Nephron (organoid): ENCODE measurements around the gene DECR2.

Experiments
- H3K27ac Mint-ChIP-seq, 3 experiments: 2 replicates each; pipeline ENCODE4 v1.8.0; 2020; ENCODE audit warnings: mixed read lengths in 3 of 3, mild to moderate bottlenecking in 2 of 3, moderate library complexity in 1 of 3
- H3K27me3 Mint-ChIP-seq: 2 replicates; pipeline ENCODE4 v1.8.0; 2021; ENCODE audit warnings: low read depth, mild to moderate bottlenecking, moderate library complexity, mixed read lengths
- H3K36me3 Mint-ChIP-seq: 2 replicates; pipeline ENCODE4 v1.8.0; 2020; ENCODE audit warnings: low read depth, mixed read lengths
- H3K4me1 Mint-ChIP-seq: 2 replicates; pipeline ENCODE4 v1.8.0; 2020; ENCODE audit warnings: mixed read lengths
- H3K4me3 Mint-ChIP-seq, 3 experiments: 2 replicates each; pipeline ENCODE4 v1.8.0; 2020; ENCODE audit warnings: mild to moderate bottlenecking in 3 of 3, mixed read lengths in 3 of 3, moderate library complexity in 2 of 3
- H3K9me3 Mint-ChIP-seq: 2 replicates; pipeline ENCODE4 v1.8.0; 2020; ENCODE audit warnings: mixed read lengths
- TF ChIP-seq, protein P1 (sequence below), 3 experiments: fragments of 200-600 bp; sonication (generic); IDR thresholded peaks; one replicate each; pipeline ENCODE4 v1.5.0; 2021; ENCODE audit warnings: antibody characterized with exemption in 3 of 3; ENCODE audit not compliant: unreplicated experiment in 3 of 3

DECR2 gene

GRCh38 chr16:427250-427649, 25.6 kb downstream of the DECR2 start:
- no peaks in the 10 kb centered on the region for H3K9me3 Mint-ChIP-seq
- TF ChIP-seq, protein P1, sequence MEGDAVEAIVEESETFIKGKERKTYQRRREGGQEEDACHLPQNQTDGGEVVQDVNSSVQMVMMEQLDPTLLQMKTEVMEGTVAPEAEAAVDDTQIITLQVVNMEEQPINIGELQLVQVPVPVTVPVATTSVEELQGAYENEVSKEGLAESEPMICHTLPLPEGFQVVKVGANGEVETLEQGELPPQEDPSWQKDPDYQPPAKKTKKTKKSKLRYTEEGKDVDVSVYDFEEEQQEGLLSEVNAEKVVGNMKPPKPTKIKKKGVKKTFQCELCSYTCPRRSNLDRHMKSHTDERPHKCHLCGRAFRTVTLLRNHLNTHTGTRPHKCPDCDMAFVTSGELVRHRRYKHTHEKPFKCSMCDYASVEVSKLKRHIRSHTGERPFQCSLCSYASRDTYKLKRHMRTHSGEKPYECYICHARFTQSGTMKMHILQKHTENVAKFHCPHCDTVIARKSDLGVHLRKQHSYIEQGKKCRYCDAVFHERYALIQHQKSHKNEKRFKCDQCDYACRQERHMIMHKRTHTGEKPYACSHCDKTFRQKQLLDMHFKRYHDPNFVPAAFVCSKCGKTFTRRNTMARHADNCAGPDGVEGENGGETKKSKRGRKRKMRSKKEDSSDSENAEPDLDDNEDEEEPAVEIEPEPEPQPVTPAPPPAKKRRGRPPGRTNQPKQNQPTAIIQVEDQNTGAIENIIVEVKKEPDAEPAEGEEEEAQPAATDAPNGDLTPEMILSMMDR (IDR thresholded peaks at IDR 0.05; ENCODE audit: unreplicated experiment in 3 of 3): no peak
- H3K36me3 Mint-ChIP-seq: peaks cover 25% of the 10 kb centered on the region
- H3K4me1 Mint-ChIP-seq: peaks cover 37% of the 10 kb centered on the region
- H3K4me3 Mint-ChIP-seq: peak overlapping the region; percentile 90 to 94 (median 93)
- peaks cover 15% of the 10 kb centered on the region for H3K27me3 Mint-ChIP-seq
- H3K27ac Mint-ChIP-seq: peak overlapping the region; percentile 52 to 78 (median 61)

DNA sequence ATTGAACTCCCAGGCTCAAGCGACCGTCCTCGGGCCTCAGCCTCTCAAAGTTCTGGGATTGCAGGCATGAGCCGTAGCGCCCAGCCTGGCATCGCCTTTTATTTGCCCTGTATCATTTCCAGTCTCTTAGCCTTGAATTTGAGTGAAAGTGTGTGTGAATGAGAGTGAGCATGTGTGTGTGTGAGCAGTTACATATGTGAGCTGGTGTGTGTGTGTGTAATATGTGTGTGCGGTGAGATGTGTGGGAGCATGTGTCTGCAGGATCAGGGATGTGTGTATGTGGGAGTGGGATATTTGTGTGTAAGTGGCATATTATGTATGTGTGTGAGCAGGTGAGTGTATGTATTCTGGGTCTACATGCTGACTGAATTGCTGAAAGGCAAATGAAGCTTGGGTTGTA, 29.2 kb downstream of the DECR2 start:
- Mint-ChIP-seq H3K27ac (no peak overlapping the region), H3K36me3 (peaks cover 37% of the 10 kb centered on the region), H3K4me1 (peaks cover 25% of the 10 kb centered on the region), H3K9me3 (no peaks in the 10 kb centered on the region), H3K27me3 (no peaks in the 10 kb centered on the region), H3K4me3 (no peak overlapping the region)
- TF ChIP-seq, protein P1 (IDR thresholded peaks at IDR 0.05; ENCODE audit: unreplicated experiment in 3 of 3): no peak

GRCh38 chr16:440627-441026, 38.9 kb downstream of the DECR2 start:
- peaks cover 31% of the 10 kb centered on the region for H3K36me3 Mint-ChIP-seq
- no peaks in the 10 kb centered on the region for H3K27me3 Mint-ChIP-seq
- H3K9me3 Mint-ChIP-seq: no peaks in the 10 kb centered on the region
- peaks cover 33% of the 10 kb centered on the region for H3K4me1 Mint-ChIP-seq
- TF ChIP-seq, protein P1 (IDR thresholded peaks at IDR 0.05; ENCODE audit: unreplicated experiment in 3 of 3): no peak
- no peak overlapping the region for H3K4me3 Mint-ChIP-seq
- peak overlapping the region in 2 of 3 experiments; percentile 6 to 54 for H3K27ac Mint-ChIP-seq

DNA sequence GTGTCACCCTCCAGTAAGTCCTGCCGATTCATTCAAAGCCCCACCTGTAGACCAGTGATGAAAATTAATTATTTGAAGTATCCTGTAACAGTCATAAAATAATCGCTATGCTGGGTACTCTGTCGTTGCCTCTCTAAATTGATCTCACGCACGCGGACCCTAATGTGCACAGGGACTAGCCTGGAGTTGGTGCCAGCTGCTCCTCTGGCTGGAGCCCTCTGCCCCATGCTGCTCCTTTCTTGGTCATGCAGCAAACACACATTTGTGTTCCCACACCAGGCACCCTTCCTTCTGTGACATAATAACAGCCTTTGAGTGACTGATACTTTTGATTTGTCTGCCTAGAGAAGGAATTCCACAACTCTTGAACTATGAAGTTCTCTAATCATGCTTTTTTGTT, 39.8 kb downstream of the DECR2 start:
- Mint-ChIP-seq H3K4me3 (no peak overlapping the region), H3K4me1 (peaks cover 33% of the 10 kb centered on the region), H3K27me3 (no peaks in the 10 kb centered on the region), H3K27ac (no peak overlapping the region), H3K36me3 (peaks cover 29% of the 10 kb centered on the region), H3K9me3 (no peaks in the 10 kb centered on the region)
- TF ChIP-seq, protein P1 (IDR thresholded peaks at IDR 0.05; ENCODE audit: unreplicated experiment in 3 of 3): no peak

DNA sequence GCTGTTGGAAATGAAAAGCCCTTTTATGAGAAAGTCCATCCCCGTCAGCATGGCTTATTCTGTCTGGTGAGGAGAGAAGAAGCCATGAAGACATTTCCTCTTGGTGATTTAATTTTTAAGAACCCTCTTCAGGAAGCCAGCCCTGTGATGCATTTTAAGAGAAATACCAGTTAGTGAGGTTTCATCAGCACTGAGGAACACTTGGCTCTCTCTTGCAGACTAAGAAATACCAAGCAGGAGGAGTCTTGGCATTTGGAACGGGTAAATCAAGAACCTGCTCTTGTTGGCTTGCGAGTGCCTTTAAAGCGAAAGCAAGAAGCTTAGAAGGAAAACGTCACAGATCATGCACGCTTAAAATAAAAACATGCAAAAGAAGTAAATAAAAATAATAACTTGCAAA, 41.3 kb downstream of the DECR2 start:
- Mint-ChIP-seq H3K27me3 (no peaks in the 10 kb centered on the region), H3K27ac (peak overlapping the region in 1 of 3 experiments; percentile 43), H3K36me3 (peaks cover 33% of the 10 kb centered on the region), H3K4me1 (peaks cover 33% of the 10 kb centered on the region), H3K9me3 (no peaks in the 10 kb centered on the region), H3K4me3 (no peak overlapping the region)
- TF ChIP-seq, protein P1 (IDR thresholded peaks at IDR 0.05; ENCODE audit: unreplicated experiment in 3 of 3): no peak

GRCh38 chr16:444027-444426, 42.3 kb downstream of the DECR2 start:
- H3K9me3 Mint-ChIP-seq: no peaks in the 10 kb centered on the region
- H3K4me3 Mint-ChIP-seq: no peak overlapping the region

More at GRCh38 chr16:444027-444426, 42.3 kb downstream of the DECR2 start:
- Mint-ChIP-seq H3K27ac (no peak overlapping the region), H3K4me1 (peaks cover 33% of the 10 kb centered on the region), H3K27me3 (no peaks in the 10 kb centered on the region), H3K36me3 (peaks cover 31% of the 10 kb centered on the region)
- TF ChIP-seq, protein P1 (IDR thresholded peaks at IDR 0.05; ENCODE audit: unreplicated experiment in 3 of 3): no peak
